H9 (cell line): Measurements from ENCODE around the gene MAP7. TPM values are rescaled to one million over a fixed set of nuclear protein-coding genes. Genes with fewer than 3 reads are reported as not detected.

Source experiments
- DNase-seq: peaks from one replicate; pipeline ENCODE4 v3.0.0-alpha.2; 2017
- H2AFZ ChIP-seq: one replicate; pipeline ENCODE4 v1.6.1; 2013; ENCODE audit warnings: mild to moderate bottlenecking, low read length, control low read depth, moderate library complexity
- H2AK5ac ChIP-seq: 2 replicates; pipeline ENCODE4 v1.6.1; 2013; ENCODE audit warnings: low read length, control low read depth, mixed read lengths; ENCODE audit not compliant: insufficient read length
- H2BK120ac ChIP-seq: one replicate; pipeline ENCODE4 v1.6.1; 2013; ENCODE audit warnings: low read depth, mild to moderate bottlenecking, low read length, control low read depth, inconsistent platforms; ENCODE audit not compliant: poor library complexity, severe bottlenecking
- H2BK12ac ChIP-seq: 2 replicates; pipeline ENCODE4 v1.6.1; 2013; ENCODE audit warnings: low read length, control low read depth, mixed read lengths, low read depth; ENCODE audit not compliant: insufficient read length
- H2BK15ac ChIP-seq: 2 replicates; pipeline ENCODE4 v1.6.1; 2013; ENCODE audit warnings: low read depth, low read length, control low read depth
- H2BK20ac ChIP-seq: one replicate; pipeline ENCODE4 v1.6.1; 2013; ENCODE audit warnings: low read depth, mild to moderate bottlenecking, low read length, control low read depth, inconsistent platforms; ENCODE audit not compliant: poor library complexity, severe bottlenecking
- H2BK5ac ChIP-seq: 2 replicates; pipeline ENCODE4 v1.6.1; 2013; ENCODE audit warnings: low read length, control low read depth, mixed read lengths; ENCODE audit not compliant: insufficient read length
- H3K14ac ChIP-seq: 2 replicates; pipeline ENCODE4 v1.6.1; 2013; ENCODE audit warnings: low read length, control low read depth; ENCODE audit not compliant: insufficient read depth
- H3K18ac ChIP-seq: 2 replicates; pipeline ENCODE4 v1.6.1; 2013; ENCODE audit warnings: low read depth, mild to moderate bottlenecking, mixed read lengths, low read length, control low read depth; ENCODE audit not compliant: insufficient read length
- H3K23ac ChIP-seq: 2 replicates; pipeline ENCODE4 v1.6.1; 2013; ENCODE audit warnings: low read length, control low read depth, mixed read lengths, low read depth; ENCODE audit not compliant: insufficient read length
- H3K23me2 ChIP-seq: 2 replicates; pipeline ENCODE4 v1.6.1; 2013; ENCODE audit warnings: low read depth, mild to moderate bottlenecking, mixed read lengths, low read length, control low read depth; ENCODE audit not compliant: insufficient read length, poor library complexity, severe bottlenecking
- H3K27ac ChIP-seq: 2 replicates; pipeline ENCODE4 v1.5.1; 2013; ENCODE audit warnings: low read length, control low read depth, mixed read lengths, low read depth; ENCODE audit not compliant: insufficient read length
- H3K27me3 ChIP-seq: 2 replicates; pipeline ENCODE4 v1.6.1; 2013; ENCODE audit warnings: low read length, control low read depth, inconsistent platforms; ENCODE audit not compliant: insufficient read depth
- H3K4ac ChIP-seq: 2 replicates; pipeline ENCODE4 v1.6.1; 2013; ENCODE audit warnings: low read depth, mild to moderate bottlenecking, control low read depth, inconsistent platforms, low read length, moderate library complexity
- H3K4me1 ChIP-seq: 2 replicates; pipeline ENCODE4 v1.6.1; 2013; ENCODE audit warnings: low read length, control low read depth, inconsistent platforms; ENCODE audit not compliant: insufficient read depth
- H3K4me2 ChIP-seq: 2 replicates; pipeline ENCODE4 v1.6.1; 2013; ENCODE audit warnings: low read length, control low read depth, mixed read lengths; ENCODE audit not compliant: insufficient read length, insufficient read depth
- H3K56ac ChIP-seq: 2 replicates; pipeline ENCODE4 v1.6.1; 2013; ENCODE audit warnings: low read depth, mild to moderate bottlenecking, mixed read lengths, low read length, control low read depth; ENCODE audit not compliant: insufficient read length
- H3K79me1 ChIP-seq: 2 replicates; pipeline ENCODE4 v1.6.1; 2013; ENCODE audit warnings: low read depth, mild to moderate bottlenecking, moderate library complexity, low read length, control low read depth, inconsistent platforms; ENCODE audit not compliant: insufficient read depth, poor library complexity, severe bottlenecking
- H3K79me2 ChIP-seq: 2 replicates; pipeline ENCODE4 v1.6.1; 2013; ENCODE audit warnings: low read length, control low read depth, inconsistent platforms; ENCODE audit not compliant: insufficient read depth
- H3K9ac ChIP-seq: 2 replicates; pipeline ENCODE4 v1.6.1; 2013; ENCODE audit warnings: low read length, control low read depth, mixed read lengths; ENCODE audit not compliant: insufficient read length; ENCODE audit errors: extremely low read depth
- H3K9me3 ChIP-seq: one replicate; pipeline ENCODE4 v1.6.1; 2013; ENCODE audit warnings: low read depth, low read length, inconsistent platforms; ENCODE audit not compliant: control insufficient read depth
- H3T11ph ChIP-seq: one replicate; pipeline ENCODE4 v1.6.1; 2013; ENCODE audit warnings: mild to moderate bottlenecking, low read length, control low read depth, inconsistent platforms
- H4K20me1 ChIP-seq: one replicate; pipeline ENCODE4 v1.6.1; 2013; ENCODE audit not compliant: control insufficient read depth, insufficient read length, insufficient read depth
- H4K5ac ChIP-seq: 2 replicates; pipeline ENCODE4 v1.6.1; 2013; ENCODE audit warnings: low read depth, mild to moderate bottlenecking, mixed read lengths, low read length, control low read depth; ENCODE audit not compliant: insufficient read length
- H4K8ac ChIP-seq: replicated peaks from 2 replicates; pipeline ENCODE4 v1.6.1; 2013; ENCODE audit warnings: low read length, control low read depth, mixed read lengths, low read depth; ENCODE audit not compliant: insufficient read length
- H4K91ac ChIP-seq: 2 replicates; pipeline ENCODE4 v1.6.1; 2013; ENCODE audit warnings: low read depth, mild to moderate bottlenecking, moderate library complexity, mixed read lengths, low read length, control low read depth; ENCODE audit not compliant: insufficient read length
- H3K27ac Mint-ChIP-seq, 3 experiments: 2 replicates in 2 of 3; 3 replicates in 1 of 3; pipeline ENCODE4 v1.8.0; 2020 to 2021; ENCODE audit warnings: mixed read lengths in 3 of 3, mild to moderate bottlenecking in 1 of 3, moderate library complexity in 1 of 3
- H3K27me3 Mint-ChIP-seq: 2 replicates; pipeline ENCODE4 v1.8.0; 2021; ENCODE audit warnings: low read depth, mild to moderate bottlenecking, moderate library complexity, mixed read lengths
- H3K36me3 Mint-ChIP-seq, 3 experiments: 2 replicates in 2 of 3; 3 replicates in 1 of 3; pipeline ENCODE4 v1.8.0; 2020 to 2021; ENCODE audit warnings: low read depth in 3 of 3, mixed read lengths in 3 of 3; ENCODE audit not compliant: insufficient read depth in 1 of 3
- H3K4me1 Mint-ChIP-seq, 2 experiments: 2 replicates each; pipeline ENCODE4 v1.8.0; 2020; ENCODE audit warnings: mixed read lengths in 2 of 2
- H3K4me3 Mint-ChIP-seq, 2 experiments: 2 replicates in 1 of 2; 3 replicates in 1 of 2; pipeline ENCODE4 v1.8.0; 2020 to 2021; ENCODE audit warnings: mild to moderate bottlenecking in 2 of 2, mixed read lengths in 2 of 2, moderate library complexity in 1 of 2
- H3K9me3 Mint-ChIP-seq, 2 experiments: 2 replicates in 1 of 2; 3 replicates in 1 of 2; pipeline ENCODE4 v1.8.0; 2020; ENCODE audit warnings: mild to moderate bottlenecking in 2 of 2, mixed read lengths in 2 of 2, moderate library complexity in 1 of 2
- whole genome bisulfite sequencing: extraction: QIAGEN DNeasy Blood & Tissue Kit; methylation state at CpG from one replicate; pipeline ENCODE4 v1.1.7; 2013; ENCODE audit warnings: missing lambda C conversion rate, low lambda C conversion rate, mixed read lengths; ENCODE audit not compliant: insufficient read length; ENCODE audit errors: extremely low coverage; 5-methylcytosine and 5-hydroxymethylcytosine counted together
- total RNA-seq: library from RNA; stranded (reverse); gene quantifications from 2 replicates; pipeline ENCODE4 v1.2.1, GENCODE V29; 2021
- TF ChIP-seq, protein P1 (sequence below): fragments of 200-600 bp; sonication (generic); conservative IDR thresholded peaks from 3 replicates; pipeline ENCODE4 v1.8.0; 2021; ENCODE audit warnings: antibody characterized with exemption, mild to moderate bottlenecking

MAP7 gene
- total RNA-seq, 1 experiment from 2014 or later = 51.1 TPM

DNA sequence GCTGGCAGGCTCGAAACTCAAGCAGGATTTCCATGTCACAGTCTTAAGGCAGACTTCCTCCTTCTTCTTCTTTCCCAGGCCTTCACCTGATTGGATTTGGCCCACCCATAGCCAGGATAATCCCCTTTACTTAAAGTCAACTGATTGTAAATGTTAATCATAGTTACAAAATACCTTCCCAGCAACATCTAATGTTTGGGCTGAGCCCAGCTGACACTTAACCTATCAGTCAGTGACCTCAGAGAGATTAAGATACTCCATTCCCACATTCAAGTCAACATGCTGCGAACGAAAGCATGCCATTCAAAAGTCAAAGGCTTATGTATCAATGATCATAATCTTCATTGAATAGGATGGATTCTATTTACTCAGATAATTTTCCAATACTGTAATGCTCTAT, 16.0 kb downstream of the MAP7 start:
- no peaks in the 10 kb centered on the region for H3K23me2 ChIP-seq
- H3K23ac ChIP-seq = no peak overlapping the region
- Mint-ChIP-seq H3K9me3 (0 out of 5 replicates have a peak, but pooled peaks cover 0 to 3% of the 10 kb centered on the region in 2 experiments), H3K27ac (no peak overlapping the region), H3K4me1 (peaks cover 48 to 60% of the 10 kb centered on the region in 2 experiments), H3K27me3 (no peaks in the 10 kb centered on the region), H3K4me3 (no peak overlapping the region), H3K36me3 (peaks cover 1 to 10% (median 7%) of the 10 kb centered on the region in 3 experiments; a peak in 5 of 7 replicates)
- H3K56ac ChIP-seq = no peak overlapping the region
- no CpG with 5 or more reads among the region's 3 CpGs for WGBS
- TF ChIP-seq, protein P1, sequence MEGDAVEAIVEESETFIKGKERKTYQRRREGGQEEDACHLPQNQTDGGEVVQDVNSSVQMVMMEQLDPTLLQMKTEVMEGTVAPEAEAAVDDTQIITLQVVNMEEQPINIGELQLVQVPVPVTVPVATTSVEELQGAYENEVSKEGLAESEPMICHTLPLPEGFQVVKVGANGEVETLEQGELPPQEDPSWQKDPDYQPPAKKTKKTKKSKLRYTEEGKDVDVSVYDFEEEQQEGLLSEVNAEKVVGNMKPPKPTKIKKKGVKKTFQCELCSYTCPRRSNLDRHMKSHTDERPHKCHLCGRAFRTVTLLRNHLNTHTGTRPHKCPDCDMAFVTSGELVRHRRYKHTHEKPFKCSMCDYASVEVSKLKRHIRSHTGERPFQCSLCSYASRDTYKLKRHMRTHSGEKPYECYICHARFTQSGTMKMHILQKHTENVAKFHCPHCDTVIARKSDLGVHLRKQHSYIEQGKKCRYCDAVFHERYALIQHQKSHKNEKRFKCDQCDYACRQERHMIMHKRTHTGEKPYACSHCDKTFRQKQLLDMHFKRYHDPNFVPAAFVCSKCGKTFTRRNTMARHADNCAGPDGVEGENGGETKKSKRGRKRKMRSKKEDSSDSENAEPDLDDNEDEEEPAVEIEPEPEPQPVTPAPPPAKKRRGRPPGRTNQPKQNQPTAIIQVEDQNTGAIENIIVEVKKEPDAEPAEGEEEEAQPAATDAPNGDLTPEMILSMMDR = no peak
- H2BK5ac ChIP-seq = no peak overlapping the region
- no peak overlapping the region for H2AFZ ChIP-seq
- H4K5ac ChIP-seq = no peak overlapping the region
- no peak overlapping the region for H2BK20ac ChIP-seq
- DNase-seq = no peak
- H4K91ac ChIP-seq = no peak overlapping the region
- H3K4ac ChIP-seq = no peak overlapping the region
- H3K27ac ChIP-seq = no peak overlapping the region
- H2BK12ac ChIP-seq = no peak overlapping the region
- no peaks in the 10 kb centered on the region for H4K20me1 ChIP-seq
- H4K8ac ChIP-seq = no peak overlapping the region
- no peak overlapping the region for H3K4me2 ChIP-seq
- H2AK5ac ChIP-seq = no peak overlapping the region
- no peaks in the 10 kb centered on the region for H3K9me3 ChIP-seq
- H3K79me1 ChIP-seq = peaks cover 4% of the 10 kb centered on the region
- H3K14ac ChIP-seq = no peak overlapping the region
- no peak overlapping the region for H3K9ac ChIP-seq
- peaks cover 7% of the 10 kb centered on the region; the same call in 1 of the 2 replicates for H3K79me2 ChIP-seq
- no peak overlapping the region for H2BK15ac ChIP-seq
- no peak overlapping the region for H3K18ac ChIP-seq
- peaks cover 1% of the 10 kb centered on the region; the same call in 1 of the 2 replicates for H3K4me1 ChIP-seq
- H3K27me3 ChIP-seq = no peaks in the 10 kb centered on the region
- no peak overlapping the region for H2BK120ac ChIP-seq
- H3T11ph ChIP-seq = no peak overlapping the region
